IPS DF 19.7 (cell line): Measurements from ENCODE around the gene NCKAP5L.

Experiments
- DNase-seq: peaks from one replicate; pipeline ENCODE4 v3.0.0-alpha.2; 2013; ENCODE audit warnings: low read depth, low spot score

The NCKAP5L gene

DNA sequence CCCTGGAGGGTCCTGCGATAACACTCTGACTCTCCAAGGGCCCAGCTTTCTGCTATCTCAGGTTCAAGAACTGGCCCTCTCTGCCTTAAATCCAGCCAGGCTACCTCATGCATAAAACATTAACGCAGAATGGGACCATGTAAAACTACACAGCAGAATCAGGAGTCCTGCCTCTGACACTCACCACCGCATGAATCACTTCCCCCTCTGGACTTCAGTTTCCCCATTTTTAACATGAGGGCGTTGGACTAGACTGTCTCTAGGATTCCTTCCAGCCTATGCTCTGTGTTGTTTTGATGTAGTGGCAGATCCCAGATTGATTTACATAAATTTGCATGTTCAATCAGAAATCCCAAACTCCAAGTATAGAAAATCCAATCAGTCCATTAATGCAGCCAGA lies 3.3 kb downstream of the NCKAP5L start:
- DNase-seq: no peak

GRCh38 chr12:49824416-49824815 lies 3.8 kb downstream of the NCKAP5L start:
- no peak for DNase-seq

- DNase-seq: no peak
Observed at GRCh38 chr12:49823951-49824350, 4.3 kb downstream of the NCKAP5L start.

DNA sequence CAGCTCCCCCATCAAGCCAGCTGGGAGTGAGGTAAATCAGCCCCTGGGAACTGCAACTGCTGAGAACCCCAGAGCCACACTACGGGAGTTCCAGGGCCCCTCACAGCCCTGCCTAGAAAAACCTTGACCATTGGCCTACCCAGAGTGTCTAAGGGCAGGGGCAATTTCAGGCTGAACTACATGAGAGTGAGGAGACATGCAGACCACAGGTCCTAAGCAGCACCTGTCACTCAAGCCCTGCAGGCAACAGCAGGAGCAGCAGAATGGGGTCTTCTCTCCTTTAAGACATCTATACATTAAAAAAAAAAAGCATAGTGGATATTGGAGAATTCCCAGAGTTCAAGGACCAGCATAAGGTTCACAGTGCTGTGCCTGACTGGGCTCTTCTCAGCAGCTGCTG lies 4.9 kb downstream of the NCKAP5L start:
- DNase-seq: no peak

DNA sequence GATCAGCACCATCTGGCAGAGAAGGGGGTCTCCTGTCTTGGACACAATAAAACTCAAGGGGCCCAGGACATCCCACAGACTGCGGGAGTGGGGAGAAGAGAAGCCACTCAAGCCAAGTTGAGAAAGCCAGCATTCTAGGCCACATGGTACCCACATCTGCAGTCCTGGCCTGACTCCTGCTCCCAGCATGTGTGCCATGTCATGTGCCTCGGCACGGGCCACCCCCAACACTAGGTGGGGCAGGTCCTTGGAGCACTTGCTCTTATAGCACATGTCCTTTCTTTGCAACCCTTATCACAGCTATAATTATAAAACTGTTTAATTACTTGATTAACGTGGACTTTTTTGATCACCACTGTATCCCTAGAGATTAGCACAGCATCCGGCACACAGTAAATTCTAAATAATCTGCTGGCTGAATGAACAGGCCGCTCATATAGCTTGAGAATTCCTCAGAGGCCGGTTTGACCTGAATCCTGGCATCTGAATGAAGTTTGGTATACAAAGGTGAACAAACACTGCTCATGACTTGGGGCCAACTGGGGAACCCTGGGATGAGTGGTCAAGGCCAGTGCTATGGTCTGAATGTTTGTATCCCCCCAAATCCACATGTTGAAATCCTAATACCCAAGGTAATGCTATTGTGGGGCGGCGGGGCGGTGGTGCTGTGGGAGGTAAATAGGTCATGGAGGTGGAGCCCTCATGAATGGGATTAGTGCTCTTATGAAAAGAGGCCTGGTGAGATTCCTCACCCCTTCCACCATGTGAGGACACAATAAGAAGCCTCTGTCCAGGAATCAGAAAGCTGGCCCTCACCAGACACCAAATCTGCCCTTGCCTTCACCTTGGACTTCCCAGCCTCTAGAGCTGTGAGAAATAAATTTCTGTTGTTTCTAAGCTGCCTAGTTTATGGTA lies 6.6 kb downstream of the NCKAP5L start:
- DNase-seq: no peak

DNA sequence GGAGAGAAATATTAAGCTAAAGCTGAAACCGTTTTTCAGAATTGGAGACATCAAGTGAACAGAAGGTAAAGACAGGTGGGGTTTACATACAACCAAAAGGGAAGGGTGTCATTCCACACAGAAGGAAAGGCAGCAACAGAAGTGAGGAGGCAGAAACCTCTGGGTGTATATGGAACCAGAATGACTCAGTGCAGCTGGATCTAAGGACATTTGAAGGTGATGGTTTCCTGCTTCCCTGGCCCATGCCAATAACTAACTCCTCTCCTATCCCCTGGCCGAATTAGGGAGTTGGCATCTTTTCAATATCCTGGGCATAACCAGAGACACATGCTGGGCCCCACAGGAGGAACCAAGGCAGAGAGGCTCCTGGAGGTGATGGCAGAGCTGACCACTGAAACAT lies 8.4 kb downstream of the NCKAP5L start:
- no peak for DNase-seq

DNA sequence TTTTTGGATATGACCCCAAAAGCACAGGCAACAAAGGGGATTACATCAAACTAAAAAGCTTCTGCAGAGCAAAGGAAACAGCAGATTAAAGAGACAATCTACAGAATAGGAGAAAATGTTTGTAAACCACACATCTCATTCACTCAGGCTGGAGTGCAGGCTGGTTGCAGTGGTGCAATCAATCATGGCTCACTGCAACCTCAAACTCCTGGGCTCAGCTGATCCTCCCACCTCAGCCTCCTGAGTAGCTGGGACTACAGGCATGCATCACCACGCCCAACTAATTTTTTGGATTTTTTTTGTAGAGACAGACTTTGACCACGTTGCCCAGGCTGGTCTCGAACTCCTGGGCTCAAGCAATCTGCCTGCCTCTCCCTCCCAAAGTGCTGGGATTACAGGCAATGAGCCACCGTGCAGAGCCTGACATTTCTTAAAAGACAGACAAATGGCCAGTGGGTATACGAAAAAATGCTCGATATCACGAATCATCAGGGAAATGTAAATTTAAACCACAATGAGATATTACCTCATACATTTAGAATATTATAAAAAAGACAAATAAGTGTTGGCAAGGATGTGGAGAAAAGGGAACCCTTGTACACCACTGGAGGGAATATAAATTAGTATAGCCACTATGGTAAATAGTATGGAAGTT lies 9.8 kb downstream of the NCKAP5L start:
- DNase-seq: no peak

- DNase-seq: no peak
Observed at GRCh38 chr12:49813131-49813530, 15.1 kb downstream of the NCKAP5L start.

- DNase-seq: no peak
Observed at GRCh38 chr12:49811961-49812401, 16.2 kb downstream of the NCKAP5L start.

DNA sequence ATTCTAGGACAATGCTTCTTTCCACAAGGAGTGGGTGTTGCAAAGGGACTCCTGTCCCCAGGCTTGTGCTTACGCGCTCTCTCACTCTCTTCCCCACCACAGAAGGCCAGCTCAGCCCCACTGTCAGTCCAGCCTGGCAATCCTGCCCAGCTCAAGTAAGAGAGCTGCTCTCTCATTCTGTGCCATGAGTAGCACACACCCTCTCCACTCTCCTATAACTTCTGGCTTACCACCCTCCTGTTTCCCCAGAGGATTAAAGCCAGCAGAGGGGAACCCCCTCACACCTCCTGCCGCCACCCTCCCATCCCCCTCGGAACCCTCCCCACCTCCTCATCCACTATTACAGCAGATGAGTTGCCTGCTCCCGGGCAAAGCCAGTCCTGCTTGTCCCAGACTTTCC lies 17.1 kb downstream of the NCKAP5L start:
- DNase-seq: no peak

GRCh38 chr12:49809906-49810389 lies 18.3 kb downstream of the NCKAP5L start:
- no peak for DNase-seq

- DNase-seq: no peak
Observed at GRCh38 chr12:49809381-49809905, 18.8 kb downstream of the NCKAP5L start.

DNA sequence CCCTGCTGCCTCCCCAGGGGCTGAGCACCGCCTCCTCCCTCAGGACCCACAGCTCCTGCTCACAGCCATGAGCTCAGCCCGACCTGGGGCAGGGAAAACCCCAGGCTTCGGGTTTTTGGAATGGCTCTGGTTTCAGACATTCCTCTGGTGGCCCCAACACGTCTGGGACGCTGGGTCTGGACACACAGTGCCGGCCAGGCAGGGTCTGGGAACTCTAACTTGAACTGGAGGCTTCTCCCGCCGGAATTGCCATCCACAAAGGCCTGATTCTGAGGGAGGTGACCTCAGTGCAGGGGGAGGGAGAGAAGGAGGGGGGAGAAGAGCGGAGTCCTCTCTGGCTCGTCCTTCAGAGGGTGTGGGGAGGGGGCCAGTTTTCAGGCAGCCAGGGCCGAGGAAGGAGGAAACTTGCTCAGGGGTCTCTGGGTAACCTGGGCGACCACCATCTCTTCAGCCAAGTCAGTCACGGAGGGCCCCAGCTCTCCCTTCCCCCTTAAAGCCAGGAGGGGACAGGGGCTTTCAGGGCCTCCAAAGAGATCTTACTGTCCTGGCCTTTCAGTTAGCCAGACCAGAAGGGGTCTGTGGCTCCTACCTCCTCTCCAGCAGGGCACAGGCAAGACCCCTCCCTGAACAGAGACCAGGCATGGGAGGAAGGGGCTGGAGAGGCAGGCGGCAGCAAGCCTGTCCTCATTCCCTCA lies 19.4 kb downstream of the NCKAP5L start:
- DNase-seq: no peak

- no peak for DNase-seq
Observed at GRCh38 chr12:49807991-49808580, 20.1 kb downstream of the NCKAP5L start.

DNA sequence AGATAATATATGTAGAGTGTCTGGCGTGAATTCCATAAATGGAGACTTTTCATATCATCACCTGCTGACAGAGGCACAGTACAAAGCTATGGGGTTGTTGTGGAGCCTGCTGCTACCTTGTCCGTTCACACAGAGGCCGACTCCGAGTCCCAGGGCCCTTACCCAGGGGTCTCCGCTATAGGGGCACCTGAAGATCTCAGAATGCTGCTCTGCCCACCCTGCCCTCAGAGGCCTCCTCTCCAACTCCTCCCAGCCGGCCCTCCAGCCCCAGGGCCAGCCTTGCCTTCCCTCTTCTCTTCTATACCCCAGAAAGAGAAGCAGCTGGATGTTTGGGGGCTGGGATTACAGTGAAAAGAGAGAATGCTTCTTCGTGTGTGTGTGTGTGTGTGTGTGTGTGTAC lies 21.3 kb downstream of the NCKAP5L start:
- DNase-seq: no peak

- DNase-seq: no peak
Observed at GRCh38 chr12:49806321-49806813, 21.8 kb downstream of the NCKAP5L start.

GRCh38 chr12:49805409-49805808 lies 22.8 kb downstream of the NCKAP5L start:
- no peak for DNase-seq

DNA sequence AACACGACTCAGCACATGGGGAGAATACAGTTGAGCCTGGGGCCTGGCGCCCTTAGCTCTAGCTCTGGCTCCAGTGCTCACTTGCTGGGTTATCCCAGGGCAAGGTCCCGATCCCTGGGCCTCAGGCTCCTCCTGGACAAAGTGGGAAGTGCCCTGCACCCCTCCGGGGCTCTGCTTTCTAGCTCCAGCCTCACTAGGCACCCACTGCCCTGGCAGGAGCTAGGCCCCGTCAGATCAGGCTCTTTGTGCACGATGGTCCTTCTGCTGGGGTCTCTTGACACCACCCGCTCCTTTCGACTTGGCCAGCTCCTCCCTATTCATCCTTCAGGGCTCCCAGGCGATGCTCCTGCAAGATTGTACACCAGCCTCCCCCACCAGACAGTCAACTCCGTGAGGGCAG lies 23.4 kb downstream of the NCKAP5L start:
- no peak for DNase-seq

DNA sequence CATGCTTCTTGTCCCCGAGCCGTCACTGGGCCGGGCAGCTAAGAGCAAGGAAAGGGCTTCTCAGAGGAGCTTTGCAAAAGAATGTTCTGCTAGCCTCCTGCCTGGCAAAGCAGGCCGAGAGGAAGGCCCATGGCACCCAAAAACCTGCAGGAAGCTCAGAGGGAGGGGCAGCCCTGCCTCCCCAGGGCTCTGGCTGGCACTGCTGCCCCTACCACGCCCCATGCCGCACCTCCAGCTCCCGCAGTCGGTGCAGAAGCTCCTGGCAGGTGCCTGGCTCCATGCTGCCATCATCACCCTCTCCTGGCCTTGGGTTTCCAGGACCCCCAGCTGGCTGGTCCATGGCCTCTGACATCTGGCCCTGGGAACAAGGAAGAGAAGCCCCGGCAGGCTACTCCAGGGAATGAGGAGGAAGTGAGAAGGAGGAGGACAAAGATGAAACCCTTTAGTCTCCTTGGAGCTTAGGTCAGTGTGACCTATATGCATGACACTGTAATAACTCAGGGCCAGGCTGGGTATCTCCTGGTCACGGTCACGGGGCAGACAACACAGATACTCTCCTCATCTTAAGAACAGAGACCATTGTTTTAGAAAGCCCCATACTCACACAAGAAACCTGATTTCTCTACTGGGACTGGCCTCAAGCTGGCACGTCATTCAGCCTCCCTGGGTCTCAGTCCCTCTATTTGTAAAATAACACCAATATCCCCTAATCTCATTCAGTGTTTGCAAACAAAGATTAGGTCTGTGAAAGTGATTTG lies 24.3 kb downstream of the NCKAP5L start:
- no peak for DNase-seq

DNA sequence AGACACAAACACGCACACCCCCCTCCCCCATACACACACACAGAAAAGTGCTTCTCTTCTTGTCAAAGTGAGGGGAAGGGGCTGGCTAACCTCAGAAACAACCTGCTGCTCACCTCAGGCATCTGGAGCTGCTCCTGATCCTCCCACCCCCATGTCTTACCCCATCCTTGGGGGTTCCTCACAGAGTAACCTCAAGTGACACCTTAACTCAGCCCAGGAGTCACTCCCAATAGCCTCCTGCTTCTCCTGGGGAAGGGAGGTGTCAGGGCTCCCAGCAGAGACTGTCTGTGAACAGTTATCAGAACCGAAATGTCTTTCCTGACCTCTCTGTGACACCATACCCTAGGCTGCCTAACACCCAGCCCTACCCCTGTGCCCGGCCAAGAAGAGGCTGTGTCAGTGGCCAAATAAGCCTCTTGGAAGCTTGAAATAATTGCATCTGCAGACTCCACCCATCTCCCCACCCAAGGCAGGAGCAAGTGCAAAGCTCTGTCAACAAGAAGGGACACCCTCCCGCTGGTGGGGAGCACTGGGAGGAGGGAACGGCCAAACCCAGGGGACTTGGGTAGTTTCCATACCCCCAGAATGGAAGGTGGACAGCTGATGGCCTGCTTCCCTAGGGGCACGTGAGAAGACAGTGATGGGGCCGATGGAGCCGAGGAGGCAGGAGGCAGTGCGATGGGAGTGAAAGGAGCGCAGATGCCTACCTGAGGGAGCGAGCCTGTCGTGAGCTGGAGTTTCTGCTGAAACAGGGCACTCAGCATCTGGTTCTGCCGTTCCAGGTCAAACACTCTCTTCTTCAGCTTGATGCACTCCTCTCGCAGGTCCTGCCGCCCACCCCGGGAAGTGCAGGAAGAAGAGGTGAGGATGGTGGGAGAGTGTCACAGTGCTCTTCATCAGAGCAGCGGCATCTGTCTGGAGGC lies 26.8 kb downstream of the NCKAP5L start:
- no peak for DNase-seq
